Measurements from ENCODE around the gene SLC16A10.

DNA sequence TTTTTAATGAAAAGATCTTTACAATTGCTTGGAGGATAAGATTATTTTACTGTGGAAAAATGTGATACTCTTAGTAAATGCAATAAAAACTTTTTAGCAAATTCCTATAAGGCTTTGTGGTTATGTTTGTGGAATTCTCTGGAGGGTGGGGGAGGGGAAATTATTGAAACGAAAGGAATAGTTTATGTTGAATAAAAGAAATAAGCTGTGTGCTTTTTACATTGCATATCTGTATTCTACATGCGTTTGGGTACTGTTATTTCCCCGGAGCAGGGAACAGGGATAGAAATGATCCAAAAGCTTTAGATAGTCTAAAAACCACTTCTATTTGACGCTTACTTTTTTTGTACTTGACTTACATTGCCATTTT lies 143.8 kb downstream of the SLC16A10 start:
- TF ChIP-seq, protein P1, sequence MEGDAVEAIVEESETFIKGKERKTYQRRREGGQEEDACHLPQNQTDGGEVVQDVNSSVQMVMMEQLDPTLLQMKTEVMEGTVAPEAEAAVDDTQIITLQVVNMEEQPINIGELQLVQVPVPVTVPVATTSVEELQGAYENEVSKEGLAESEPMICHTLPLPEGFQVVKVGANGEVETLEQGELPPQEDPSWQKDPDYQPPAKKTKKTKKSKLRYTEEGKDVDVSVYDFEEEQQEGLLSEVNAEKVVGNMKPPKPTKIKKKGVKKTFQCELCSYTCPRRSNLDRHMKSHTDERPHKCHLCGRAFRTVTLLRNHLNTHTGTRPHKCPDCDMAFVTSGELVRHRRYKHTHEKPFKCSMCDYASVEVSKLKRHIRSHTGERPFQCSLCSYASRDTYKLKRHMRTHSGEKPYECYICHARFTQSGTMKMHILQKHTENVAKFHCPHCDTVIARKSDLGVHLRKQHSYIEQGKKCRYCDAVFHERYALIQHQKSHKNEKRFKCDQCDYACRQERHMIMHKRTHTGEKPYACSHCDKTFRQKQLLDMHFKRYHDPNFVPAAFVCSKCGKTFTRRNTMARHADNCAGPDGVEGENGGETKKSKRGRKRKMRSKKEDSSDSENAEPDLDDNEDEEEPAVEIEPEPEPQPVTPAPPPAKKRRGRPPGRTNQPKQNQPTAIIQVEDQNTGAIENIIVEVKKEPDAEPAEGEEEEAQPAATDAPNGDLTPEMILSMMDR (optimal IDR thresholded peaks at IDR 0.05 in 1 of 3, IDR thresholded peaks at IDR 0.05 in 1 of 3, conservative IDR thresholded peaks at IDR 0.05 in 1 of 3; ENCODE audit: extremely low read depth in 1 of 3, insufficient read depth in 2 of 3, low read length in 3 of 3) = no peak
- TF ChIP-seq EZH2 (IDR thresholded peaks at IDR 0.05; ENCODE audit: low read length) = no peak
